DOHH2 (cell line): Measurements from ENCODE around the gene JMJD6.

Experiments
- H3F3A ChIP-seq: fragments of 200-600 bp; sonication (generic), shearing (Covaris generic); 2 replicates; pipeline ENCODE4 v1.6.0; 2016; ENCODE audit warnings: antibody characterized with exemption, mild to moderate bottlenecking; ENCODE audit not compliant: control insufficient read depth, insufficient read depth
- H3K27ac ChIP-seq: fragments of 200-600 bp; sonication (generic); 2 replicates; pipeline ENCODE4 v1.5.1; 2014; ENCODE audit warnings: low read depth, mild to moderate bottlenecking, low read length, moderate library complexity
- H3K27me3 ChIP-seq: fragments of 200-600 bp; sonication (generic); 2 replicates; pipeline ENCODE4 v1.6.1; 2014; ENCODE audit warnings: mild to moderate bottlenecking, low read length, mixed read lengths; ENCODE audit not compliant: control insufficient read depth
- H3K36me3 ChIP-seq: fragments of 200-600 bp; sonication (generic); 2 replicates; pipeline ENCODE4 v1.6.1; 2014; ENCODE audit warnings: mild to moderate bottlenecking, low read length, moderate library complexity, mixed read lengths; ENCODE audit not compliant: control insufficient read depth
- H3K4me1 ChIP-seq: fragments of 200-600 bp; sonication (generic); 2 replicates; pipeline ENCODE4 v1.6.1; 2014; ENCODE audit warnings: mild to moderate bottlenecking, low read length, mixed read lengths; ENCODE audit not compliant: control insufficient read depth
- H3K4me2 ChIP-seq: fragments of 200-600 bp; sonication (generic); 2 replicates; pipeline ENCODE4 v1.6.0; 2014; ENCODE audit warnings: mild to moderate bottlenecking, low read length, moderate library complexity
- H3K4me3 ChIP-seq: fragments of 200-600 bp; sonication (generic); 2 replicates; pipeline ENCODE4 v1.5.1; 2014; ENCODE audit warnings: mild to moderate bottlenecking, low read length, mixed read lengths
- H3K79me2 ChIP-seq: fragments of 200-600 bp; sonication (generic); 2 replicates; pipeline ENCODE4 v1.6.1; 2014; ENCODE audit warnings: mild to moderate bottlenecking, low read length, mixed read lengths; ENCODE audit not compliant: control insufficient read depth
- H3K9me2 ChIP-seq: fragments of 200-600 bp; sonication (generic); replicated peaks from 2 replicates; pipeline ENCODE4 v1.6.1; 2014; ENCODE audit warnings: mild to moderate bottlenecking, low read length, mixed read lengths; ENCODE audit not compliant: control insufficient read depth
- H3K9me3 ChIP-seq: fragments of 200-600 bp; sonication (generic); 2 replicates; pipeline ENCODE4 v1.6.1; 2014; ENCODE audit warnings: antibody characterized with exemption, low read length, mixed read lengths; ENCODE audit not compliant: control insufficient read depth, insufficient read depth
- H4K20me1 ChIP-seq: fragments of 200-600 bp; sonication (generic); 2 replicates; pipeline ENCODE4 v1.6.0; 2014; ENCODE audit warnings: low read depth, mild to moderate bottlenecking, antibody characterized with exemption, low read length, moderate library complexity; ENCODE audit not compliant: control insufficient read depth, insufficient read depth
- EZH2phosphoT487 ChIP-seq: fragments of 200-600 bp; sonication (generic); IDR thresholded peaks from 2 replicates; pipeline ENCODE4 v1.6.1; 2017; ENCODE audit warnings: borderline replicate concordance, mild to moderate bottlenecking, antibody characterized with exemption, low read length, moderate library complexity, mixed read lengths
- TF ChIP-seq, protein P1 (sequence below): fragments of 200-600 bp; sonication (generic); IDR thresholded peaks from one replicate; pipeline ENCODE4 v1.5.1; 2014; ENCODE audit warnings: antibody characterized with exemption, mild to moderate bottlenecking, low read depth, low read length; ENCODE audit not compliant: poor library complexity, severe bottlenecking

The JMJD6 gene

GRCh38 chr17:76685846-76686245 is 40.6 kb downstream of the JMJD6 start:
- no peaks in the 10 kb centered on the region for H3F3A ChIP-seq
- H3K27me3 ChIP-seq: peaks cover 14% of the 10 kb centered on the region
- H3K9me3 ChIP-seq: no peaks in the 10 kb centered on the region
- H4K20me1 ChIP-seq: no peaks in the 10 kb centered on the region
- no peak overlapping the region for H3K4me3 ChIP-seq
- no peaks in the 10 kb centered on the region for H3K79me2 ChIP-seq
- no peak overlapping the region for H3K4me2 ChIP-seq
- no peaks in the 10 kb centered on the region for H3K36me3 ChIP-seq
- TF ChIP-seq EZH2phosphoT487: no peak
- TF ChIP-seq, protein P1, sequence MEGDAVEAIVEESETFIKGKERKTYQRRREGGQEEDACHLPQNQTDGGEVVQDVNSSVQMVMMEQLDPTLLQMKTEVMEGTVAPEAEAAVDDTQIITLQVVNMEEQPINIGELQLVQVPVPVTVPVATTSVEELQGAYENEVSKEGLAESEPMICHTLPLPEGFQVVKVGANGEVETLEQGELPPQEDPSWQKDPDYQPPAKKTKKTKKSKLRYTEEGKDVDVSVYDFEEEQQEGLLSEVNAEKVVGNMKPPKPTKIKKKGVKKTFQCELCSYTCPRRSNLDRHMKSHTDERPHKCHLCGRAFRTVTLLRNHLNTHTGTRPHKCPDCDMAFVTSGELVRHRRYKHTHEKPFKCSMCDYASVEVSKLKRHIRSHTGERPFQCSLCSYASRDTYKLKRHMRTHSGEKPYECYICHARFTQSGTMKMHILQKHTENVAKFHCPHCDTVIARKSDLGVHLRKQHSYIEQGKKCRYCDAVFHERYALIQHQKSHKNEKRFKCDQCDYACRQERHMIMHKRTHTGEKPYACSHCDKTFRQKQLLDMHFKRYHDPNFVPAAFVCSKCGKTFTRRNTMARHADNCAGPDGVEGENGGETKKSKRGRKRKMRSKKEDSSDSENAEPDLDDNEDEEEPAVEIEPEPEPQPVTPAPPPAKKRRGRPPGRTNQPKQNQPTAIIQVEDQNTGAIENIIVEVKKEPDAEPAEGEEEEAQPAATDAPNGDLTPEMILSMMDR: no peak
- no peaks in the 10 kb centered on the region for H3K9me2 ChIP-seq
- no peaks in the 10 kb centered on the region for H3K4me1 ChIP-seq
- H3K27ac ChIP-seq: no peak overlapping the region

DNA sequence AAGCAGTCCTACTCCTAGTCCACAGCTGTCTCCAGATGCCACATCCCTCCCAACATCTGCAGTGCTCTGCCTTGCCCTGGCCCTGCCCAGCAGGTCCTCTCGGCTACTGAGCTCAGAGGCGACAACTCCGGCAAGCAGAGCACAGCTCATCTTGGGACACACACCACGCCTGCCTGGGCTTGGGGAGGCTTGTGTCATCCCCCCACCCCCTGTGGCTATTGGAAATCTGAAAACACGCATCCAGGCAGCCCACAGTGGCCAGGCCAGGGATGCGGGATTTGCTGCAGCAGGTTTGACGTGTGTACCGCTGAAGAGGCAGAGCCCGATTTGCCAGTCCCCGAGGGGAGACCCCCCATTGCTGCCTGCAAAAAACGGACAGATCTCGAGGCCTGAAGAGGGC is 41.0 kb downstream of the JMJD6 start:
- Histone ChIP-seq H3K9me3 (no peaks in the 10 kb centered on the region), H3K27me3 (peaks cover 15% of the 10 kb centered on the region), H3K27ac (no peak overlapping the region), H4K20me1 (no peaks in the 10 kb centered on the region), H3F3A (no peaks in the 10 kb centered on the region), H3K4me3 (no peak overlapping the region), H3K36me3 (no peaks in the 10 kb centered on the region), H3K4me1 (no peaks in the 10 kb centered on the region), H3K9me2 (no peaks in the 10 kb centered on the region), H3K79me2 (no peaks in the 10 kb centered on the region), H3K4me2 (no peak overlapping the region)
- no peak for TF ChIP-seq EZH2phosphoT487
- TF ChIP-seq, protein P1: no peak

- H4K20me1 ChIP-seq: no peaks in the 10 kb centered on the region
Measured at GRCh38 chr17:76684756-76685155, 41.6 kb downstream of the JMJD6 start.

More at GRCh38 chr17:76684756-76685155, 41.6 kb downstream of the JMJD6 start:
- no peaks in the 10 kb centered on the region for H3K36me3 ChIP-seq
- no peaks in the 10 kb centered on the region for H3F3A ChIP-seq
- H3K4me2 ChIP-seq: no peak overlapping the region
- H3K9me3 ChIP-seq: no peaks in the 10 kb centered on the region
- no peak overlapping the region for H3K27ac ChIP-seq
- no peak for TF ChIP-seq EZH2phosphoT487
- TF ChIP-seq, protein P1: no peak
- peaks cover 15% of the 10 kb centered on the region for H3K27me3 ChIP-seq
- no peaks in the 10 kb centered on the region for H3K9me2 ChIP-seq
- H3K4me1 ChIP-seq: no peaks in the 10 kb centered on the region
- H3K4me3 ChIP-seq: no peak overlapping the region
- H3K79me2 ChIP-seq: no peaks in the 10 kb centered on the region
